ENCODE measurements around the gene FGFRL1.

The FGFRL1 gene

DNA sequence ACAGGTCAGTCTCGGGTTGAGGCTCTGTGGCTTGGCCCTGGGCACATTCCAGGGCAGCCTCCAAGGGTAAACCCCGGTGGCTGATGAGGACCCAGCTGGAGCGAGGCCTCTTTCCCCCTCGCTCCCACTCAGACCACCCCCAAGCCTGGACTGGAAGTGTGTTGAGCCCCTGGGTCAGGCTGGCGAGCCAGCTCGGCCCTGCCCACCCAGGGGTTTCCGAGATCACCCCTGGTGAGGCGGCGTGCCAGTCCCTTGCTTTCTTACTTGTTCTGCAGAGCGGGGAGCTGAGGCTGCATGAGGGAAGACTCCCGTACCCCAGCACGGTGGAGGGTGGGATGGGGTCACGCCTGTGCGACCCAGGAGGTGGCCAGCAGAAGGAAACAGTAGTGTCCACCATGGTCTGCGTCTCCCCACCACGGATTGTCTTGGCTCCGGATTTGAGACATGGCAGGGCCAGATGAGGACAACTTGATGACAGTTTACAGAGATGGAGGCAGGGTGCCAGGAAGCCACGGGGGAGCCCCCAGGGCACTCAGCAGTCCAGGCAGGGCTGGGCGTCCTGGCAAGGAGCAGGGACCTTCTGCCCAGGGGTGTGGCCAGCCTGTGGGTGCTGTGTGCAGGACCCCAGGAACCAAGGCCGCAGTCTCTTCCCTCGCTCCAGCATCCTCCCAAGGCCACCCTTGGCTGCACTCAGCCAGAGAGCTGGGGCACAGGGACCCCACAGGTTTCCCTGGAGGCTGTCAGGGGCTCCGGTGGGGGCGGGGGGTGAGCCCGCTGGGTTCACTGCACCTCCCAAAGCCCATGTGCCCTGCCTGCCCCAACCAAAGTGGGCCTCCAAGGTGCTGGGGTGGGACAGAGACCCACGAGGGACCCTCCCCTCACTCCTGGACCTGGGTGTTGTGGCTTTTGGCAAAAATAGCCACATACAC, 6.6 kb upstream of the FGFRL1 start:
- no peak for DNase-seq (ENCODE audit: low read depth in 2 of 2, low spot score in 1 of 2)

DNA sequence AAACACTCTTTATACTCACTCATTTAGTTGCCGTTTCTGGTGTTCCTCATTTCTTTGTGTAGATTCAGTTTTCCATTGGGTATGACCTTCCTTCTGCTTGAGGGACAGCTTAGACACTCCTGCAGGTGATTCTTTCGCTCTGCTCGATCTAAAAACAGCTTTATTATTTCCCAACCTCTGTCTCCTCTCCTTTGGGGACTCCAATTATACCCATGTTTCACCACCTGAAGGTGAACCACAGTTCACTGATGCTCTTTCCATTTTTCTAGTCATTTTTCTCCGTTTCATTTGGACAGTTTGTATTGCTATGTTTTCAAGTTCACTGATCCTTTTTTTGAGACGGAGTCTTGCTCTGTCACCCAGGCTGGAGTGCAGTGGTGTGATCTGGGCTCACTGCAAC, 4.6 kb upstream of the FGFRL1 start:
- DNase-seq (ENCODE audit: low read depth in 2 of 2, low spot score in 1 of 2) = no peak

DNA sequence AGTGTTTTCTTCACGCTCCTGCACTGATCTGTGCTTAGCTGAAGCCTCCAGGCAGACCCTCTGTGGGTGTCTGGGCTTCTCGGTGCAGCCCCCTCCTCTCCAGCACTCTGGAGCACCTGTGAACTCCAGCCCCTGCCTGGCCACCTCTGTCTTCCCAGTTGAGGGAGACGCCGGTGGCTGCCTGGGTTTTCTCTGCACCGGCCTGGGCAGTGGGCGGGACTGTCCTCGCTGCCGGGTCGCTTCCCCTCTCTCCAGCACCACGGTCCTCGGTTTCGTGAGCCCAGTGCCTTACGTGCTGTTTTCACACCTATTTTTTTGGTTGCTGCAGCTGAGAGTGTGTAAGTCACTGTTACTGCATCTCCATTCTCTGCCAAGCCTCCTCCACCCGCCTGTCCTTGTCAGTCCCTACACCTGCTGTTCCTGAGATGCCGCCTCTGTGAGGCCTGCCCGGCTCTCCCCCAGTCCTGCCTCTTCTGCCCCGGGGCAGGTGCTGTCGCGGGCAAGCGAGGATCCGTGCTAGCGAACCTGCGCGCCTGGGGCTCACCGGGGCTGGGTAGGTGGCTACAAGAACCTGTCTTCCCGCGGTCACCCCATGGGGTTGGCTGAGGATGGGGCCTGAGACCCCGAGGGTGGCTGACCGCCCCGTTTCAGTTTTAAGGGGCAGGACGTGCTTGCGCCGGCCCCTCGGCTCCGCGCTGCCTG, 2.4 kb upstream of the FGFRL1 start:
- no peak for DNase-seq (ENCODE audit: low read depth in 2 of 2, low spot score in 1 of 2)

DNA sequence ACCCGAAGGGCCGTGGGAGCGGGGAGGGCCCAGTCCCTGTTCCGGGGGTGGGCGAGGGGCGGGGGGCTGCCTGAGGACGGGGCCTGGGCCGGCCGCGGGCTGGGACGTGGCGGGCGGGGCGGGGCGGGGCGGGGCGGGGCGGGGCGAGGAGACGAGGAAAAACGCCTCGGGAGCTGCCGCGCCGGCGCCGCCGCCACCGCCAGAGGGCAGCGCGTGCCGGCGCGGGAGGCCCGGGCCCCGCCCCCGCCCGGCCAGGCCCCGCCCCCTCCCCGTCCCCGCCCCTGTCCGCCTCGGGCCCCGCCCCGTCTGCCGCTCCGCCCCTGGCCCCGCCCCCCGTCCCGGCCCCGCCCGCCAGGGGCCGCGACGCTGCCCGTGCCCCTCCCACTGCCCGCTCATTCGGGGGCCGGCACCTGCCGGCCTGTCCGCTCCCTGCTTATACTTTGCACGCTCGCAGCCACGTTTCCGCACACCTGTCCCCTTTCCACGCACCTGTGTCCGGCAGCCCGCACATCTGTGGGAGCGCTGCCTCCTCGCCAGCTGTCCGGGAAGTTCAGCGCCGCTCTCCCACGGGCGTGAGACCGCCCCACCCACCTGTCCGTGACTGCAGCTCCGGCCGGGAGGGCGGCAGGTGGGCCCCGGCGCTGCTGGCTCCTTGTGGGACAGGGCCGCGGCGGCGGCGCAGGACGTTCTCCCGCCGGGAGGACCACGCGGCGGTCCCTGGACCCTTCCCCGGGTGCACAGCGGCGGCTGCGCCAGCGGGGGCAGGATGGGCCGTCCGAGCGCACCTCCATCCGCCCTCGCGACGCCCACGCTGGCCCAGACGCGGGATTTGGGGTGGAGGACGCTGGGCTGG, 1.7 kb upstream of the FGFRL1 start:
- DNase-seq (ENCODE audit: low read depth in 2 of 2, low spot score in 1 of 2) = peak; percentile 43 to 48

DNA sequence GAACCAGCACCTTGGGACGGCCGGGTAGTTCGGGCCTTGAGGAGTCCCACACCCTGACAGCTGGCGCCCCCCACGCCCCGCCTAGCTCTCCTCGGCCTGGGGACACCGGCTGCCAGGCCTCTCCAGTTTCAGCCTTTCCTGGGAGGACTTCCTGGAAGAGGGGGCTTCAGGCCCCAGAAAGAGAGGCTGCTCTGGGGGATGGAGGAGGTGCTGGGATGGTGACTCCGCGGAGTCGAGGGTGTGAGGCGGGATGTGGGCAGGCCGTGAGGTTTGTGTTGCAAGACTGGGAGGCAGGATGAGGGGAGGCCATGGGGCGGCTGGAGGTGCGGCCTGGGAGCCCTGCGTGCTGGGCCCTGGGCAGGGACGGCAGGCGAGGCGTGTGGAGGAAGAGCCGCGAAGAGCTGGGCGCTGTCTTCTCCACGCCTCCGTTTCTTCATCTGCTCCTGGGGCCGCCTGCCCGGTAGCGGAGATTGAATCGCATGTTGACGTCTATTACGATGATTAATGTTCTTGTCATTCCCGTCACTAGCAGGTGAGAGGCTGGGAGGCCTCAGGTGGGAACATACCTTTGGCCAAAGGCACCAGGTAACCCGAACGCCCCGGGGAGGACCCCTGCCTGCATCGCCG, 918 bp upstream of the FGFRL1 start:
- DNase-seq (ENCODE audit: low read depth in 2 of 2, low spot score in 1 of 2) = peak; percentile 18 to 37

DNA sequence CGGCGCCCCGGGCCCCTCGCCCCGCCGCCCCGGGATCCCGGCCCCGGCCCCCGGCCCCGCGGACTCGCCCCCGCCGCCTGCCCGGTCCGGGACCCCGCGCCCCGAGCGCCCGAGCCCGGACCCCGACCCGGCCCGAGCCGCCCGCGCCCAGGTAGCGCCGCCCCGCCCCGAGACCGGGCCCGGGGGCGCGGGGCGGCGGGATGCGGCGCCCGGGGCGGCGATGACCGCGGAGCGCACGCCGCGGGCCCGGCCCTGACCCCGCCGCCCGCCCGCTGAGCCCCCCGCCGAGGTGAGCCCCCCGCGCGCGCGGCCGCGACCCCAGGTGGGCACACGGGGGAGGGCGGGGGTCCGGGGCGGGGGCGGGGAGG, 224 bp downstream of the FGFRL1 start:
- no peak for DNase-seq (ENCODE audit: low read depth in 2 of 2, low spot score in 1 of 2)

DNA sequence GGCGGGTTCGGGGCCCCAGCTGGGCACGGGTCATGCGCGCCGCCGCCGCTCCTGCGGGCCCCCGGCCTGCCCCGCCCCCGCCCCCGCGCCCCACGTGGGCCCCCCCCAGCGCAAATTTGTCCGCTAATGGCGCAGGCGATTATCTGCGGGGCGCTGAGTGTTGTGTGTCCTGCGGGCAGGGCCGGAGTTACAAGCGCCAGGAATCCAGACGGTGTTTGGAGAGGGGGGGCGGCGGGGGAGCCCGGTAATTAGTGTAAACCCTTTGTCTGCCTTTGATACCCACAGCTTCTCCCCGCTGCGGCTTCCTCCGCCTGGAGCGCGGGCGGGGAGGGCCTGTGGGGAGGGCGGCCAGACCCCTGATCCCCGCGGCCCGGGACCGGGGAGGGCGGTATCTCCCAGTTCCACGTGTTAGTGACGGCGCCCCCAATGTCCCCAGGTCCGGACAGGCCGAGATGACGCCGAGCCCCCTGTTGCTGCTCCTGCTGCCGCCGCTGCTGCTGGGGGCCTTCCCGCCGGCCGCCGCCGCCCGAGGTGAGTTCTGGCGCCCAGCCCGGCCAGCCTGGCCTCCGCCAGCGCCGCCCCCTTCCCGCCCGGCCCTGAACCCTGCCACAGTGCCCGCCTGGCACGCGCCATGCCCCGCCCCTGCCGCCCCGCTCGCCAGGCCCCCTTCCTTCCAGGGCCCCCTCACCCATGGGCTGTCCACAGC, 761 bp downstream of the FGFRL1 start:
- DNase-seq (ENCODE audit: low read depth in 2 of 2, low spot score in 1 of 2) = no peak

DNA sequence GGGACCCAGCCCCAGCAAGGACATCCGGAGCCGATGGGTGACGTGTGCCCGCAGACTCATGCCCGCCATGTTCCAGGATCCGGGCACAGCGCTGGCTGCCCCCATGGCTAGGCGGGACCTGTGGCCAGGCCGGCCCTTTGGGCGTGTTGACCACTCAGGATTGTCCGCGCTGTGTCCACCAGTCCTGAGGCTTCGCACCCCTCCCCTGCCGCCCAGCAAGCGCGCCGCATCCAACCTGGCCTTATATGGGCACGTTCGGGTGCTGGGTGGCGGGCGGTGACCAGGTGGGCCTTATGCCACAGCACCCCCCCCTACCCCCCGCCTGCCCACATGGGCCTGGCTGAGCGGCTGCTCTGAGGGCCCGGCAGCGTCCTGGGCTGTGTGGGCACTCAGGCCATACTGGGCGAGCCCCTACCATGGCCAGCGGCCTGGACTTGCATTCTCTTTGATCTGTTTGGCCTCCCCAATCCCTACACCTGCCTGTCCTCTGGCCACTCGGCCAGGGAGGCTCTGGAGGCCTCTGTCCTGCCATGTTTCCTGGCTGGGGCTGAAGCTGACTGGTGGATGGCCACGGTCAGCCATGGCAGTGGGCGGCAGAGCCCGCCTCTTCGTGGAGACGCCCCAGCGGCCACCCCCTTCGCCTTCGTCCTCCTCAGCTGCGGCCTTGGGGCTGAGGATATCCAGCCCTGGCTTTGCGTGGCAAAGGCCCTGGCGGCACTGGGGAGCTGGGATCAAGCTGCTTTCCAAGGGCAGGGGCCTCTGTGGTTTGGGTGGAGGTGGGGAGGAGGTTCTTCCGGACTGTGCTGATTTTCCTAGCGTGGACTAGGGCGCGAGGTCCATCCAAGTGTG, 2.0 kb downstream of the FGFRL1 start:
- DNase-seq (ENCODE audit: low read depth in 2 of 2, low spot score in 1 of 2) = no peak

DNA sequence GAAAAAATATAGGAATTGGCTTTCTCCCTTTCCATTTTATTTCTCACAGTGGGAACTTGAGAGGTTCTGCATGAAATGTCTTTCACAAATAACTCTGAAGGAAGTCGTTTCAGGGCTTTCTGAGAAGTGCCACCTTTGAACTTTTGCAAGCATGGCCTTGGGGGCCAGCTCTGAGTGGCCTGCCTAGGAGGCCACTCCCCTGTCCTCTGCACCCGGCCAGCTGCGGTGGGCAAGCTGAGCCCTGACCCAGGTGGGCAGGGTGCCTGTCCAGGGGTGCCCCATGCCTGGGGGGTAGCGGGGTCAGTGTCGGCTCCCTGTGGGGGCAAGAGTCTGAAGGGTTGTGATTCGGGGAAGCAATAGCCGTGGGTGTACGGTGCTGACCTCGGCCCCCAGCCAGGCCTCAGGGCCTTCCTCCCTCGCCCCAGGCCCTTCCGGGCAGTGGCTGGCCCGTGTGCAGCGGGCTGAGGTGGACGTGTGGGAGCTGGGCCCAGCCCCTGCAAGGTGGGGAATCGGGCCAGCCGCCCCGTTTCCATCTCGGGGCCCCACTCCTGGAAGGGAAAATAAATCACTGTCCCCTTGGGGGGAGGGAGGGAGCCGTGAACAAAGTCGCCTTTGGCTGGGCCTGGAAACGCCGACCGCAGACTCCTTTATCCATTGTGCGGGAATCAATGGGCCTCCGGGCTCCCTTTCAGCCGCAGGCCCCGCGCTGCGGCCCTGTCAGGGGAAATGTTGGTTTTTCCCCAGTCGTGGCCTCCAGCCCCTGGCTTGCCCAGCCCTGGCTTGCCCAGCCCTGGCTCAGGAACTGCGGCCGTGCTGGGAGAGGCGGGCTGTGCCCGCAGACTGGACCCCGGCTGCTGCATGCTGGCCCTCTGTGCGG, 3.1 kb downstream of the FGFRL1 start:
- no peak for DNase-seq (ENCODE audit: low read depth in 2 of 2, low spot score in 1 of 2)

DNA sequence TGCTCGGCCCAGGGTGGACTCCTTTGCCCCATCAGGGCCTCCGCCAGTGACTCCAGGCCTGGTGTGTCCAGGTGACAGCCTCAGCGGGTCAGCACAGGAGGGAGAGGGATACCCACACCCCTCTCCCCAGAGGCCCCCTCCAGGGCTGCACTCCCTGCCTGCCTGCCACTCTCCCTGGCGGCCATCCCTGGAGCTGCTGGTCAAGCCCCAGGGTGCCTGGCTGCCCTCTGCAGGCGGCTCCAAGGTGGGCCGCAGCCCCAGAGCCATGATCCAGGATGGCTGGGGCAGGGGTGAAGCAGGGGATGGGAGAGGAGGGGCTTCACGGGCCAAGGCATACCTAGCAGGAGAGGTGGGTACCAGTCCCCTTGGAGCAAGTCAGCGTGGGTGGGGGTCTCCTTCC, 3.8 kb downstream of the FGFRL1 start:
- DNase-seq (ENCODE audit: low read depth in 2 of 2, low spot score in 1 of 2) = no peak

DNA sequence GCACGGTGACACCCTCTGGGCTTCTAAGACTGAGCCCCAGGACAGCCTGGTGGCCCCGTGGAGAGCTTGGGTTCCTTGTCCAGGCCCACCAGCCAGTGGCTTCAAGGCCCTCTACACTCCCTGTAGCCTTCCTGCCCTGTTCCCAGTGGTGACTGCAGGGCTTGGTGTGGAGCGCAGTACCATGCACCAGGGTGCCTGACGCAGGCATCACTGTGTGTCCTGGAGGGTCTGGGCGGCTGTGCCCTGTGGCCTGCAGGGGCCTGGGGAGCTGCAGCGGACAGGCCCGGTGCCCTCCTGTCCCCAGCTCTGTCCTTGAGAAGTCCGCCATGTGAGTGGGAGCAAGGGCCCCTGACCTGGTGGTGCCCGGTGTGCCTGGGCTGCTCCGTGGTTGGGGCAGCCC, 4.3 kb downstream of the FGFRL1 start:
- DNase-seq (ENCODE audit: low read depth in 2 of 2, low spot score in 1 of 2) = no peak

DNA sequence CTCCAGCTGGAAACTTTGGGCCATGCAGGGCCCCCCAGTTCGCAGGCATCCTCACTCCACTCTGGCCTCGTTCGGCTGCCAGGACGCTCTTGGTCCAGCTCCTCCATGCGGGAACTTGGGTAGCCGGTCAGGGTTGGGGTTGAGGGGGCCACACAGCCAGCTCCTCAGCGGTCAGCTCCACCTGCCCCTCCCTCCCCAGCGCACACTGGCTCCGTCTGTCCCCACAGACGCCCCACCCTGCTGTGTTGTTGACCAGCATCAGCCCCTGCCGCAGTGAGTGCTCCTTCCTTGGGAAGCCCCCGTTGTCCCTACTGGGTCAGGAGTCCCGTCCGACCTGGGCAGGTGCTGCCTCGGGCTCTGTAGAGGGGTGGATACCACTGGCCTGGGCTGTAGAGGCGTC, 5.8 kb downstream of the FGFRL1 start:
- no peak for DNase-seq (ENCODE audit: low read depth in 2 of 2, low spot score in 1 of 2)

DNA sequence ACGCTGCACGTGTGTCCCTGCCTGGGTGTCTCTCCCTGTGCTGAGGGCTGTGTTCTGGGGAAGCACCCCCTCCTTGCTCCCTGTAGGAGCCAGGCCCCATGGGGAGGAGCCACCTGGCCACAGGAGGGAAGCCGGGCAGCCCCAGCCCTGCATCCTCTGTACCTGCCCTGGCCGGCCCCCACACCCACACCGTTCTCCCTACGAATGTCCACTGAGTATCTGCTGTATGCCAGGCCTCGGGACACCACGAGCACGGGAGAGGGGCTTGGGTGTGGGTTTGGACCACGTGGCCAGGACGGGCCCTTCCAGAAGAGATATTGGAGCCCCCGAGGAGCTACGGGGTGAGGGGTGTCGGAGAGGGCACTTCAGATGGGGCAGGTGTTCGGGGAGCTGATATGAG, 6.3 kb downstream of the FGFRL1 start:
- DNase-seq (ENCODE audit: low read depth in 2 of 2, low spot score in 1 of 2) = no peak

DNA sequence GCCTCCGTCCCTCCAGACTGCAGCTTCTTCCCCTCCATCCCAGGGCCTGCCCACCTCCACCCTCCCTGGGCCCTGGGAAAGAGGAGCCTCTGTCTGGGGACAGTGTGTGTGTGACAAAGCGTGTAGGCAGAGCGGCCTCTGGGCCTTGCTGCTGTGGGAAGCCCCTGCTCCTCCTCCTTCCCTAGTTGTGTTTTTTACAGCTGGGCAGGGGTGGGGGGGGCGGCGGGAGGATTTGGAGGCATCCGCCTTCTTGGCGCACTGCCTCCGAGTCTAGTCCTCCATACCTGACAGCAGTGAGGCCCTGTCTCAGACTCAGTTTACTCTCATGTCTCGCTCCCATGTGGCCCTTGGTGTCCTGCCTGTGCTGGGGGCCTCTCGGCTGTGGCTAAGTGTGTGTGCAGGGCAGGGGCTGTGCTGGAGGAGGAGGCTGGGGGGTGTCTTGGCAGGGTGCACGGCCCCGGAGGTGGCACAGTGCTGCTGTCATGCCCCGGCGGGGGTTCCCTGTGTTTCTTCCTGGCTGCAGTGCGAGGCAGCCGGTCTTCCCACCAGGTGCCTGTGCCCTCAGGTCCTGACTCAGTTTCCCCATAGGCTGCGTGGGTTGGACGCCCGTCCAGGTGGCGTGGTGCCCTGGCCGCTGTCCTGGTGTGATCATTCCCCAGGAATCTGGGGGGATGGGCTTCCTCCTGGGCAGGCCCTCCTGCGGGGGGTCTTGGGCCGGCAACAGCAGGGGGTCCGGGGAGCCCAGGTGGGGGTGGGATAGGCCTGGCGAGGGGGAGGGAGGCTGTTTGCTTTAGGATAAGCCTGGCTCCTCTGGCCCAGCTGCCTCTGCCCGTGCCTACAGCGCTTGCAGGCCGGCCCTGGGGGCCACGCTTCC, 7.0 kb downstream of the FGFRL1 start:
- DNase-seq (ENCODE audit: low read depth in 2 of 2, low spot score in 1 of 2) = no peak

DNA sequence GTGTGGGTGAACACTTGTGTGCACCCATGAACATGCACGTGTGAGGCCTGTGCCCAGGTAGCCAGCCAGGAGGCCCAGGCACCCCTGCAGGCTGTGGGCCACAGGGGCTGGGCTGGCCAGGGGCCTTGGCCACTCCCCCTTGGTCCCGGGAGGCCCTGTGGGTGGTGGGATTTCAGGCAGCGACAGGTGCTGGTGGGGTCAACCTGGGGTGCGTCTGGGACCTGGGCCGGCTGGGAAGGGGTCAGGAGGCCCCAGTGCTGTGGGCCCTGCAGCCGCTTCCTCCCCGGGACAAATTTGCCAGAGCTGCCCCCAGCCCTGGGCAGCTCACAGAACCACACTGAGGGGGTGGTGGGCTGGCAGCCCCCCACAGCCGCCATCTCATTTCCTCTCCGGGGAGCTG, 7.9 kb downstream of the FGFRL1 start:
- no peak for DNase-seq (ENCODE audit: low read depth in 2 of 2, low spot score in 1 of 2)

DNA sequence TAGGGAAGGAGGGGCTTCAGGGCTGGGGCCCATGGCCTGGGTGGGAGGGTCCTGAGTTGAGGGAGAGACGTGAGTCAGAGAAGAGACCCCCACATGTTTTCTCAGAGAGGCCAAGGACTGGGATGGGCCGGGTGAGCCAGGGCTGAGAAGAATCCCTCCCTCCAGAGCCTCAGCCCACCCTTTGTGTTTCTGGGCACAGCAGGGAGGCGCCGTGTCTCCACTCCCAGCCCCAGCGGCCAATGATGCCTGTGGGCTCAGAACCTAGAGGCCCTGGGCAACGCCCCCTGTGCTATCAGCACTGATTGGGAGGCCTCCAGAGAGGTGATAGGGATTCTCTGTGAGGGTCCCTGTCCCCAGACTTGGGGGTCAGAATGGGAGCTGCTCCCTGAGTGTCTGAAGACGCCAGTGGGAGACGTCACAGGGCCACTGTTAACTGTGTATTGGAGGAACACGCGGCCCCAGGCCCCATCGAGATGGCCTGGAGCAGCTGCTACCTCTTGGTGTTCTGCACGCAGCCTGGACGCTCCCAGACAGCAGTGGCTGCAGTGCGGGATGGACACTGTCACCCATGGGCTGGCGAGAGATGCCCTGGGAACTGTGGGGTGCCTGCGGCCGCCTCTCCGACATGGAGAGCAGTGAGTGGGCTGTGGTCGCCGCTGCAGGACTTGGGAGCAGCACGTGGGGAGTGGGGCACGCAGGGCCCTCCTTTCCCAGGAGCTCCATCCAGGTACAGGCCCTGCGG, 8.5 kb downstream of the FGFRL1 start:
- no peak for DNase-seq (ENCODE audit: low read depth in 2 of 2, low spot score in 1 of 2)

All from stimulated activated CD8-positive, alpha-beta memory T cell treated with anti-CD3 and anti-CD28 coated beads, Interleukin-4, amount 100 ng/mL, for 4 hours (primary cell).